HepG2 (cell line): ENCODE data around the gene STIP1. TPM values are rescaled to one million over a fixed set of nuclear protein-coding genes. Genes with fewer than 3 reads are reported as not detected.
A peak's percentile ranks its signal among the peaks of the same experiment; 100 is the strongest.

Source experiments
- ATF2 ChIP-seq: sonication (generic); formaldehyde crosslinking; IDR thresholded peaks from 2 replicates; pipeline ENCODE4 v1.4.0; 2020; ENCODE audit warnings: missing genetic modification reagents
- BRCA1 ChIP-seq: sonication (generic); formaldehyde crosslinking; IDR thresholded peaks from 2 replicates; pipeline ENCODE4 v1.4.0; 2020; ENCODE audit warnings: missing genetic modification reagents
- CREB1 ChIP-seq, 2 experiments: fragments of 450-650 bp in 1 of 2; IDR thresholded peaks; 2 replicates each; pipeline ENCODE4 v1.6.1; 2016 to 2017; ENCODE audit warnings: control low read depth in 1 of 2, mild to moderate bottlenecking in 1 of 2, missing compliant biosample characterization in 1 of 2, missing genetic modification characterization in 1 of 2
- CSRNP1 ChIP-seq: sonication (generic); formaldehyde crosslinking; IDR thresholded peaks from 2 replicates; pipeline ENCODE4 v1.8.1; 2023; ENCODE audit warnings: mild to moderate bottlenecking, missing genetic modification reagents
- FOSL1 ChIP-seq: sonication (generic); formaldehyde crosslinking; IDR thresholded peaks from 2 replicates; pipeline ENCODE4 v1.9.0; 2021; ENCODE audit warnings: missing genetic modification reagents, borderline replicate concordance
- GATAD2A ChIP-seq: IDR thresholded peaks from 2 replicates; pipeline ENCODE4 v1.6.1; 2016
- MXD1 ChIP-seq: sonication (generic); formaldehyde crosslinking; IDR thresholded peaks from 2 replicates; pipeline ENCODE4 v1.4.0; 2020; ENCODE audit warnings: mild to moderate bottlenecking, missing genetic modification reagents
- RFX3 ChIP-seq: IDR thresholded peaks from 2 replicates; pipeline ENCODE4 v1.6.1; 2016; ENCODE audit warnings: missing biosample characterization, missing genetic modification reagents
- SALL2 ChIP-seq: sonication (generic); formaldehyde crosslinking; IDR thresholded peaks from 2 replicates; pipeline ENCODE4 v1.8.1; 2023; ENCODE audit warnings: mild to moderate bottlenecking, missing genetic modification reagents, inconsistent platforms
- SMYD3 ChIP-seq: sonication (generic); formaldehyde crosslinking; IDR thresholded peaks from 2 replicates; pipeline ENCODE4 v1.8.1; 2023; ENCODE audit warnings: mild to moderate bottlenecking, missing genetic modification reagents
- TGIF2 ChIP-seq: IDR thresholded peaks from 2 replicates; pipeline ENCODE4 v1.6.1; 2016; ENCODE audit warnings: control low read depth, missing compliant biosample characterization
- ZBTB26 ChIP-seq: IDR thresholded peaks from 2 replicates; pipeline ENCODE4 v1.6.1; 2016; ENCODE audit warnings: missing compliant biosample characterization, missing genetic modification reagents, borderline replicate concordance
- ZFP41 ChIP-seq: sonication (generic); formaldehyde crosslinking; IDR thresholded peaks from 2 replicates; pipeline ENCODE4 v1.4.0; 2020; ENCODE audit warnings: mild to moderate bottlenecking, missing genetic modification reagents, borderline replicate concordance
- ZIK1 ChIP-seq: sonication (generic); formaldehyde crosslinking; IDR thresholded peaks from 2 replicates; pipeline ENCODE4 v1.5.0; 2020; ENCODE audit warnings: mild to moderate bottlenecking, low read depth, missing genetic modification reagents, borderline replicate concordance
- ZMYM2 ChIP-seq: sonication (generic); formaldehyde crosslinking; IDR thresholded peaks from 2 replicates; pipeline ENCODE4 v1.8.0; 2022; ENCODE audit warnings: mild to moderate bottlenecking, missing genetic modification reagents
- ZNF225 ChIP-seq: sonication (generic); formaldehyde crosslinking; IDR thresholded peaks from 2 replicates; pipeline ENCODE4 v1.4.0; 2020; ENCODE audit warnings: mild to moderate bottlenecking, missing genetic modification reagents
- ZNF235 ChIP-seq: sonication (generic); formaldehyde crosslinking; IDR thresholded peaks from 2 replicates; pipeline ENCODE4 v1.8.1; 2023; ENCODE audit warnings: mild to moderate bottlenecking, missing genetic modification reagents, borderline replicate concordance
- ZNF567 ChIP-seq: sonication (generic); formaldehyde crosslinking; IDR thresholded peaks from 2 replicates; pipeline ENCODE4 v1.8.1; 2023; ENCODE audit warnings: mild to moderate bottlenecking, missing genetic modification reagents, borderline replicate concordance
- ZNF713 ChIP-seq: sonication (generic); formaldehyde crosslinking; IDR thresholded peaks from 2 replicates; pipeline ENCODE4 v1.4.0; 2020; ENCODE audit warnings: mild to moderate bottlenecking, missing genetic modification reagents
- ZNF879 ChIP-seq: sonication (generic); formaldehyde crosslinking; IDR thresholded peaks from 2 replicates; pipeline ENCODE4 v1.8.1; 2023; ENCODE audit warnings: missing genetic modification reagents
- polyA plus RNA-seq, 8 experiments: library from polyadenylated mRNA; depleted of rRNA in 3 of 8; stranded (reverse) in 7 of 8; unstranded in 1 of 8; fragments of >200 nt; fragmentation: Illumina TruSeq in 4 of 8; extraction: Trizol in 4 of 8; gene quantifications; 2 replicates each; pipeline versions ENCODE4 v1.2.1 to v1.2.3, GENCODE V29; 2011 to 2016; ENCODE audit warnings: low read depth in 4 of 8, missing spikeins in 1 of 8, mixed read lengths in 1 of 8; ENCODE audit not compliant: insufficient read depth in 1 of 8
- total RNA-seq, 5 experiments: library from RNA; depleted of rRNA; stranded (reverse); fragments of >200 nt; fragmentation: Illumina TruSeq; extraction: Trizol; gene quantifications; 2 replicates each; pipeline ENCODE4 v1.2.3, GENCODE V29; 2016; ENCODE audit warnings: low read depth in 1 of 5
- TF ChIP-seq, protein P1 (sequence below): sonication (generic); formaldehyde crosslinking; IDR thresholded peaks from 2 replicates; pipeline ENCODE4 v1.5.0; 2020; ENCODE audit warnings: missing genetic modification reagents
- TF ChIP-seq, protein P2 (sequence below): sonication (generic); formaldehyde crosslinking; IDR thresholded peaks from 2 replicates; pipeline ENCODE4 v1.8.1; 2022; ENCODE audit warnings: mild to moderate bottlenecking, missing genetic modification reagents

STIP1 gene
- total and polyA plus RNA-seq, 2 of the 13 experiments (the other 11 are each of a cell fraction or from before 2014, with no cell fraction given) = 81.1 to 217 TPM

- TF ChIP-seq ZNF225 = no peak
- no peak for TF ChIP-seq ZNF713 (CRISPR knock-in tag)
- TF ChIP-seq, protein P1, sequence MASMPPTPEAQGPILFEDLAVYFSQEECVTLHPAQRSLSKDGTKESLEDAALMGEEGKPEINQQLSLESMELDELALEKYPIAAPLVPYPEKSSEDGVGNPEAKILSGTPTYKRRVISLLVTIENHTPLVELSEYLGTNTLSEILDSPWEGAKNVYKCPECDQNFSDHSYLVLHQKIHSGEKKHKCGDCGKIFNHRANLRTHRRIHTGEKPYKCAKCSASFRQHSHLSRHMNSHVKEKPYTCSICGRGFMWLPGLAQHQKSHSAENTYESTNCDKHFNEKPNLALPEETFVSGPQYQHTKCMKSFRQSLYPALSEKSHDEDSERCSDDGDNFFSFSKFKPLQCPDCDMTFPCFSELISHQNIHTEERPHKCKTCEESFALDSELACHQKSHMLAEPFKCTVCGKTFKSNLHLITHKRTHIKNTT (CRISPR knock-in tag) = no peak
- TF ChIP-seq, protein P2, sequence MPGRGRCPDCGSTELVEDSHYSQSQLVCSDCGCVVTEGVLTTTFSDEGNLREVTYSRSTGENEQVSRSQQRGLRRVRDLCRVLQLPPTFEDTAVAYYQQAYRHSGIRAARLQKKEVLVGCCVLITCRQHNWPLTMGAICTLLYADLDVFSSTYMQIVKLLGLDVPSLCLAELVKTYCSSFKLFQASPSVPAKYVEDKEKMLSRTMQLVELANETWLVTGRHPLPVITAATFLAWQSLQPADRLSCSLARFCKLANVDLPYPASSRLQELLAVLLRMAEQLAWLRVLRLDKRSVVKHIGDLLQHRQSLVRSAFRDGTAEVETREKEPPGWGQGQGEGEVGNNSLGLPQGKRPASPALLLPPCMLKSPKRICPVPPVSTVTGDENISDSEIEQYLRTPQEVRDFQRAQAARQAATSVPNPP = 0 out of 2 replicates have a peak, but pooled peaks have one; percentile 29
- 0 out of 2 replicates have a peak, but pooled peaks have one; percentile 28 for TF ChIP-seq ZIK1 (CRISPR knock-in tag)
- TF ChIP-seq FOSL1 (CRISPR knock-in tag) = no peak
- TF ChIP-seq ATF2 (CRISPR knock-in tag) = no peak; the same call in 1 of the 2 replicates
- TF ChIP-seq ZMYM2 (CRISPR knock-in tag) = no peak
- no peak for TF ChIP-seq SALL2
- TF ChIP-seq BRCA1 = no peak
- TF ChIP-seq SMYD3 (CRISPR knock-in tag) = peak; percentile 60; the same call in 1 of the 2 replicates
- peak; percentile 62; the same call in 1 of the 2 replicates for TF ChIP-seq ZFP41 (CRISPR knock-in tag)
- no peak for TF ChIP-seq ZNF235 (CRISPR knock-in tag)
- TF ChIP-seq GATAD2A (CRISPR knock-in tag) = 0 out of 2 replicates have a peak, but pooled peaks have one; percentile 4
- no peak for TF ChIP-seq RFX3 (CRISPR knock-in tag)
- TF ChIP-seq CSRNP1 (CRISPR knock-in tag) = peak; percentile 98
- no peak for TF ChIP-seq ZNF879
- TF ChIP-seq ZBTB26 (CRISPR knock-in tag) = no peak
- peak; percentile 58 for TF ChIP-seq CREB1 (IDR thresholded peaks at IDR 0.05)
- peak; percentile 71; the same call in 1 of the 2 replicates for TF ChIP-seq CREB1 (CRISPR knock-in tag; IDR thresholded peaks at IDR 0.05)
- TF ChIP-seq TGIF2 (CRISPR knock-in tag) = 0 out of 2 replicates have a peak, but pooled peaks have one; percentile 69
- no peak; the same call in 1 of the 2 replicates for TF ChIP-seq MXD1 (CRISPR knock-in tag)
- TF ChIP-seq ZNF567 = 0 out of 2 replicates have a peak, but pooled peaks have one; percentile 78
These were observed 44.4 kb downstream of the STIP1 start, which contains the start of gene DNAJC4 (continued) for GRCh38 chr11:64230171-64230984.
